ENCODE data around the gene ZNF512.
A peak's percentile ranks its signal among the peaks of the same experiment; 100 is the strongest.
"Not testable (repeated sequence)": the region's sequence is repeated elsewhere in the genome, so short reads cannot be mapped to it uniquely, and the experiment has no call there.

ZNF512 gene

GRCh38 chr2:27583390-27583915, 611 bp downstream of the ZNF512 start:
- no peak for DNase-seq (ENCODE audit: low read depth in 2 of 2)

GRCh38 chr2:27584597-27584996, 1.8 kb downstream of the ZNF512 start:
- no peak for DNase-seq (ENCODE audit: low read depth in 2 of 2)

DNA sequence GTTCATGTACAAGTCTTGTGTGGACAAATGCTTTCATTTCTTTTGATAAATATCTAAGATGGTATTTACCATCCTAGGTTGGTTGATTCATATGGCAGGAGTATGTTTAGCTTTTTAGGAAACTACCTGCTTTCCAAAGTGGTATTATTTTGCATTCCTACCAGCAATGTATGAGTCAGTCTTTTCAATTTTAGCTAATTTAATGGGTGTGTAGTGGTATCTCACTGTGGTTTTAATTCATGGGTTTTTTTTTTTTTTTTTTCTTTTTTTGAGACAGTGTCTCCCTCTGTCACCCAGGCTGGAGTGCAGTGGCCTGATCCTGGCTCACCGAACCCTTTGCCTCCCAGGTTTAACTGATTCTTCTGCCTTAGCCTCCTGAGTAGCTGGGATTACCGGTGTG, 4.2 kb downstream of the ZNF512 start:
- DNase-seq (ENCODE audit: low read depth in 2 of 2), result no peak

DNA sequence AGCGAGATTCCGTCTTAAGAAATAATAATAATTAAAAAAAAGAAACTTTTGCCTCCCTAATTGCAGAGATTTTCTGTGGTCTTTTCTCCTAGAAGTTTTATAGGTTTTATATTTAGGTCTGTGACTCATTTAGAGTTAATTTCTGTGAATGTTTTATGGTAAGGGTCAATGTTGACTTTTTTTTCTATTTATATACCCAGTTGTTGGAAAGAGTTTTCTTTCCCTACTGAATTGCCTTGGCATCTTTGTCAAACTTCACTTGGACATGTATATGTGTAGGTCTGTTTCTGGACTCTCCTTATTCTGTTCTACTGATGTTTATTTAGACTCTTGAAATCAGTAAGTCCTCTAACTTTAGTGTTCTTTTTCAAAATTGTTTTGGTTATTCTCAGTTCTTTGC, 5.5 kb downstream of the ZNF512 start:
- no peak for DNase-seq (ENCODE audit: low read depth in 2 of 2)

- DNase-seq (ENCODE audit: low read depth in 2 of 2), result no peak
Observed at GRCh38 chr2:27591745-27592144, 8.9 kb downstream of the ZNF512 start.

- DNase-seq (ENCODE audit: low read depth in 2 of 2), result no peak
Observed at GRCh38 chr2:27593240-27593639, 10.4 kb downstream of the ZNF512 start.

- DNase-seq (ENCODE audit: low read depth in 2 of 2), result not testable (repeated sequence)
Observed at GRCh38 chr2:27594020-27594703, 11.3 kb downstream of the ZNF512 start.

DNA sequence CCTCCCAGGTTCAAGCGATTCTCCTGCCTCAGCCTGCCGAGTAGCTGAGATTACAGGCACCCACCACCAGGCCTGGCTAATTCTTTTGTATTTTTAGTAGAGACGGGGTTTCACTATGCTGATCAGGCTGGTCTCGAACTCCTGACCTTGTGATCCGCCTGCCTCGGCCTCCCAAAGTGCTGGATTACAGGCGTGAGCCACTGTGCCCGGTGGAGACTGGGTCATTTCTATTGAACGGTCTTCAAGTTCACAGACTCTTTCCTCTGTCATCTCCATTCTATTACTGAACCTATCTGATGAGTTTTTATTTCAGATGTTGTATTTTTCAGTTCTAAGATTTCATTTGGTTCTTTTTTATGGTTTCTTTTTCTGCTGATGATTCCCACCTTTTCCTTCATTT, 12.6 kb downstream of the ZNF512 start:
- not testable (repeated sequence) for DNase-seq (ENCODE audit: low read depth in 2 of 2)

DNA sequence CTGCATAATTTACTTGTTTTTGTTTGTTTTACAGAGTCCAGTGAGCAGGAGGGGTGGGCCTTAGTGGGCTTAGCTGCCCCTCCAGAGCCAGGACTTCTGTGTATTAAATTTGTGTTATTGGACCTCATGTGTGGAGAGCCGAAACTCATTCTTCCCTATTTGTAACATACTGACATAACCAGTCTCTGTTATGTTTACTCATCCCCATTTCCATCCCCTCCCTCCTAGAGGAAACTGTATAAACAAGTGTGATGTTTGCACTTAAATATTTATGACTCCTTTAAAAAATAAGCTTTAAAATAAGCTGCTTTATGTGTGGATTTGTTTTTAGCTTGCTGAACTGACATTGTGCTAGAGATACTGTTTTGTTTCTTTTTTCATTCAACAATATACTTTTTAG, 13.8 kb downstream of the ZNF512 start:
- no peak for DNase-seq (ENCODE audit: low read depth in 2 of 2)

- DNase-seq (ENCODE audit: low read depth in 2 of 2), result no peak
Observed at GRCh38 chr2:27606611-27607010, 23.8 kb downstream of the ZNF512 start.

DNA sequence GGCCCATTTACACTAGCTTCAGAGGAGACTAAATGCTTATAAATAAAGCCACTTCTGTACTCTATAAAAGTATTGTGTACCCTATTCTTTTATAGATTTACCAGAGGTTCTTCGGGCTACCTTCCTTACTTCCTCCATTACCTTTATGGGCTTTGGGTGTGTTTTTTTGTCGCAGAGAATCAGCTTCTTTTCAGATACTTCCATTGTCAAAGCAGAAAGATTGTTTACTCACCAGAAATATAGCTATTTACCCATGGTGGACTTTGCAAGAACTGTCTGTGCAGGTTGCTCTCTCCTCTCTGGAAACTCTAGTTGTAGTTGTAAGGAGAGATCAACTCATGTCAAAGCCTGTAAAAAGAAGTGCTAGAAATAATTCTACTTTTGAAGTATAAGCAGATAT, 31.1 kb downstream of the ZNF512 start:
- DNase-seq (ENCODE audit: low read depth in 2 of 2), result no peak

GRCh38 chr2:27615316-27615715, 32.5 kb downstream of the ZNF512 start:
- no peak for DNase-seq (ENCODE audit: low read depth in 2 of 2)

- no peak for DNase-seq (ENCODE audit: low read depth in 2 of 2)
Observed at GRCh38 chr2:27621524-27621923, 38.7 kb downstream of the ZNF512 start.

GRCh38 chr2:27622921-27623384, 40.1 kb downstream of the ZNF512 start:
- DNase-seq (ENCODE audit: low read depth in 2 of 2), result no peak

GRCh38 chr2:27624943-27625342, 42.1 kb downstream of the ZNF512 start:
- DNase-seq (ENCODE audit: low read depth in 2 of 2), result no peak

GRCh38 chr2:27626323-27626722, 43.5 kb downstream of the ZNF512 start:
- DNase-seq (ENCODE audit: low read depth in 2 of 2), result not testable (repeated sequence)

GRCh38 chr2:27626921-27627320, 44.1 kb downstream of the ZNF512 start:
- not testable (repeated sequence) for DNase-seq (ENCODE audit: low read depth in 2 of 2)

GRCh38 chr2:27627963-27628766, 45.3 kb downstream of the ZNF512 start:
- DNase-seq (ENCODE audit: low read depth in 2 of 2), result no peak

DNA sequence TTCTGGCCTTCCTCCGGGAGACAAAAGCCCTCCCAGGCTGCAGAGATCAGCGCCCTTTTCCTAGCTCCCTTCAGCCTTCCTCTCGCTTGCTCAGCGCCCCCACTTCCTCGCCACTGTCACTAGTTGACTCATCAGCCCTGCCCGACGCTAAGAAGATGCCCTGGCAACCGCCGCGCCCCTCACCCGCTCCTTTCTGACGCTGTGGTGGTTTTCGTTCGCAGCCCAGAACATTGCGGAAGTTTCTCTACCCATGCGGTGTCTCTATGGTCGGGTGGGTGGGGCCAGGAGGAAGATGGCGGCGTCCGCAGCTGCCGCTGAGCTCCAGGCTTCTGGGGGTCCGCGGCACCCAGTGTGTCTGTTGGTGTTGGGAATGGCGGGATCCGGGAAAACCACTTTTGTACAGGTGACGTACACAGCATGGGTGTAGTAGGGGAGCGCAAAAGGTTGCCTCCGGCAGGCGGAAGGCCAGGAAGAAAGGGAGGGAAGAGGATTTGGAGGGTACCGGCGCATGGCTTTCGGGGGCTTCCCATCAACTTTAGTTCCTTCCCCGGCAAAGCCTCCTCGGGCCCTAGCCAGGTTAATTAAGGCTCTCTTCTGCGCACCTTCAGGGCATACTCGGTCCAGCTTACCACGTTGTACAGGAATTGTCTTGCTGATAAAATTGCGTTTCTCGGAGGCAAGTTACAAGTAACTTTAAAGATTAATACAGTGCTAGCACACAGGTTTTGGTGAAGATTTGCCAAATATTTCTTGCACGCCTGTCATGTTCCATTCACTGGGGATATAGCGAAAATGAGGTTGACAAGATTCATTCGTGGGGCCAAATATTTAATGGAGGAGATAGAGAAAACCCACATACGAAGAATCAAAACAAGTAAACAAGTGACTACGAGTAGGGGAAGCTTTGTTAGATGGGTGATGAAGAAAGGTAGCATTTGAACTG, 46.2 kb downstream of the ZNF512 start, which contains the start of the genes CCDC121 and GPN1:
CCDC121 (minus strand) TSS at position 246 of the 943 bp plus-strand sequence. CDS start 1,213 bp downstream, outside the sequence.
GPN1 (plus strand) TSS at position 284 of the 943 bp plus-strand sequence; CDS start at position 293, 9 bp downstream.
- DNase-seq (ENCODE audit: low read depth in 2 of 2), result peak; percentile 78 to 84

DNA sequence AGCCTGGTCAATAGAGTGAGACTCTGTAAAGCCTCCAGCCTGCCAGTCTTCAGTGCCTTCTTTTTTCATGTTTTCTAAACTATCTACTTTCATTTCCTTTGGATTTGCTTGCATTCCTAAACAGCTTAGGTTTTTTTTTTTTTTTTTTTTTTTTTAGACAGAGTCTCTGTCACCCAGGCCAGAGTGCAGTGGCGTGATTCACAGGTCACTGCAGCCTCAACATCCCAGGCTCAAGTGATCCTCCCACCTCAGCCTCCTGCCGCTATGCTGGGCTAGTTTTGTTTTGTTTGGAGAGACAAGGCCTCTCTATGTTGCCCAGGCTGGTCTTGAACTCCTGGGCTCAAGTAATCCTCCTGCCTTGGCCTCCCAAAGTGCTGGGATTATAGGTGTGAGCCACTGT, 47.4 kb downstream of the ZNF512 start:
- DNase-seq (ENCODE audit: low read depth in 2 of 2), result not testable (repeated sequence)

DNA sequence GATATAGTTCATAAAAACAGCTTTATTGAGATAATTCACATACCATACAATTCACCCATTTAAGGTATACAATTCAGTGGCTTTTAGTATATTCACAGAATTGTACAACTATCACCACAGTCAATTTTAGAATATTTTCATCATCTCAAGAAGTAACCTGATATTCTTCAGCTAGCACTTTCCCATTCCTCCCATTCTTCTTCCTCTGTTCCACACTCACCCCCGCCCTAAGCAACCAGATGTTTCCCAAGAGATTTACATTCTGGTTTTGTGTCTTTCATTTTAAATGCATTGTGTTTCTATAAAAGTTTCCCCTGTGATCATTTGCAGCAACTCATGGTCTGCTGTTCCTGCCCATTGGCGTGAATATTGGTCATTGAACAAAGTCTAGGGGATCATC, 51.4 kb downstream of the ZNF512 start:
- DNase-seq (ENCODE audit: low read depth in 2 of 2), result no peak

All from stimulated activated CD4-positive, alpha-beta T cell treated with anti-CD3 and anti-CD28 coated beads, Interleukin-1b, Interleukin-23, amount 100 ng/mL, for 1 hour (primary cell).